Measurements from ENCODE around the gene TMEFF2.

- no peak for TF ChIP-seq CTCF (IDR thresholded peaks at IDR 0.05; ENCODE audit: low read depth, low read length)
- no peak for TF ChIP-seq POLR2A (IDR thresholded peaks at IDR 0.05; ENCODE audit: extremely low read depth, insufficient read length)
- TF ChIP-seq, protein P1, sequence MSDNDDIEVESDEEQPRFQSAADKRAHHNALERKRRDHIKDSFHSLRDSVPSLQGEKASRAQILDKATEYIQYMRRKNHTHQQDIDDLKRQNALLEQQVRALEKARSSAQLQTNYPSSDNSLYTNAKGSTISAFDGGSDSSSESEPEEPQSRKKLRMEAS (IDR thresholded peaks at IDR 0.05; ENCODE audit: low read depth, low read length): no peak
- TF ChIP-seq MYC (IDR thresholded peaks at IDR 0.05; ENCODE audit: low read depth, low read length): no peak
Measured at GRCh38 chr2:192206399-192206798, 11.7 kb upstream of the TMEFF2 start.

Data from NB4 (cell line).